HepG2 (cell line): Measurements from ENCODE around the gene WIPF3. TPM values are rescaled to one million over a fixed set of nuclear protein-coding genes. Genes with fewer than 3 reads are reported as not detected.

Experiments used
- ATAC-seq: fragments of 200-7000 bp; cut with Tn5 transposase; 3 replicates; pipeline ENCODE4 v1.9.1; 2020; ENCODE audit warnings: mild to moderate bottlenecking, moderate library complexity
- BruUV-seq: library from RNA; stranded (reverse); fragments of 400-500 nt; replicated peaks from 2 replicates; lab custom pipeline; 2021; lab: Mats Ljungman, UMichigan
- CTCF ChIA-PET: fragments of 300-600 bp; formaldehyde crosslinking; extraction: SDS; loops from one replicate; lab custom pipeline; 2021; ENCODE audit warnings: low total read pairs, inconsistent platforms, low intra/inter-chr PET ratio; lab: Yijun Ruan, JAX
- POLR2A ChIA-PET: fragments of 350-600 bp; sonication (Branson Sonifier 250); formaldehyde crosslinking; loops from one replicate; lab custom pipeline; 2020; ENCODE audit warnings: antibody characterized with exemption, inconsistent platforms; lab: Yijun Ruan, JAX
- DNase-seq: peaks from one replicate; pipeline ENCODE4 v3.0.0-alpha.2; 2015; ENCODE audit warnings: low spot score
- FAIRE-seq: peaks from 3 replicates; lab custom pipeline; 2011; peaks lifted over from hg19 to GRCh38; lab: Jason Lieb, UNC
- H2AFZ ChIP-seq: one replicate; pipeline ENCODE4 v1.6.1; 2011; ENCODE audit warnings: low read length, inconsistent platforms
- H3K27ac ChIP-seq: fragments of 300-600 bp; 3 replicates; pipeline ENCODE4 v1.8.0; 2011; ENCODE audit warnings: mixed run types, mild to moderate bottlenecking, mixed read lengths, low read length, inconsistent platforms; ENCODE audit not compliant: insufficient read depth; ENCODE audit errors: extremely low read length
- H3K27me3 ChIP-seq, 2 experiments: fragments of 200-600 bp in 1 of 2; 2 replicates in 1 of 2; 3 replicates in 1 of 2; pipeline versions ENCODE4 v1.6.0 to v1.8.0; 2011; ENCODE audit warnings: low read length in 2 of 2, mild to moderate bottlenecking in 2 of 2, moderate library complexity in 2 of 2, inconsistent platforms in 1 of 2; ENCODE audit not compliant: insufficient read depth in 2 of 2, control insufficient read depth in 1 of 2
- H3K36me3 ChIP-seq, 2 experiments: fragments of 200-600 bp in 1 of 2; replicated peaks in 1 of 2; 2 replicates in 1 of 2; 3 replicates in 1 of 2; pipeline versions ENCODE4 v1.5.1 to v1.8.0; 2011; ENCODE audit warnings: low read length in 2 of 2, inconsistent platforms in 1 of 2; ENCODE audit not compliant: insufficient read depth in 2 of 2, control insufficient read depth in 1 of 2
- H3K4me1 ChIP-seq: 2 replicates; pipeline ENCODE4 v1.5.1; 2012; ENCODE audit warnings: low read length, inconsistent platforms; ENCODE audit not compliant: insufficient read depth
- H3K4me2 ChIP-seq: 2 replicates; pipeline ENCODE4 v1.6.0; 2011; ENCODE audit warnings: low read depth, low read length, inconsistent platforms
- H3K4me3 ChIP-seq, 3 experiments: fragments of 200-600 bp in 1 of 3; sonication (generic), shearing (Covaris generic) in 1 of 3; replicated peaks in 1 of 3; 2 replicates each; pipeline ENCODE4 v1.5.1; 2011 to 2016; ENCODE audit warnings: low read length in 3 of 3, inconsistent platforms in 2 of 3, low read depth in 2 of 3, mild to moderate bottlenecking in 2 of 3, control low read depth in 1 of 3, mixed read lengths in 1 of 3; ENCODE audit not compliant: insufficient read depth in 1 of 3
- H3K79me2 ChIP-seq: one replicate; pipeline ENCODE4 v1.6.1; 2011; ENCODE audit warnings: low read length, inconsistent platforms; ENCODE audit not compliant: insufficient read depth
- H3K9ac ChIP-seq: 2 replicates; pipeline ENCODE4 v1.6.0; 2011; ENCODE audit warnings: mild to moderate bottlenecking, low read depth, low read length, inconsistent platforms; ENCODE audit not compliant: insufficient read depth
- H3K9me3 ChIP-seq: 2 replicates; pipeline ENCODE4 v1.5.1; 2012; ENCODE audit warnings: mild to moderate bottlenecking, low read length
- H4K20me1 ChIP-seq: 2 replicates; pipeline ENCODE4 v1.6.0; 2011; ENCODE audit warnings: inconsistent platforms, mild to moderate bottlenecking, low read length, moderate library complexity; ENCODE audit not compliant: insufficient read depth
- ATF6 ChIP-seq: sonication (generic); formaldehyde crosslinking; conservative IDR thresholded peaks from 2 replicates; pipeline ENCODE4 v1.4.0; 2020; ENCODE audit warnings: missing genetic modification reagents
- BCL6 ChIP-seq: IDR thresholded peaks from 2 replicates; pipeline ENCODE4 v1.6.1; 2016; ENCODE audit warnings: missing genetic modification reagents, missing compliant biosample characterization
- CEBPZ ChIP-seq: IDR thresholded peaks from 2 replicates; pipeline ENCODE4 v1.6.1; 2012; ENCODE audit warnings: low read length, improper control_type of control experiment
- ERF ChIP-seq: IDR thresholded peaks from 2 replicates; pipeline ENCODE4 v1.6.1; 2018; ENCODE audit warnings: missing biosample characterization, missing genetic modification reagents
- LBX2 ChIP-seq: sonication (generic); formaldehyde crosslinking; IDR thresholded peaks from 2 replicates; pipeline ENCODE4 v1.5.0; 2020; ENCODE audit warnings: missing genetic modification reagents, mild to moderate bottlenecking, borderline replicate concordance
- TP53 ChIP-seq: sonication (generic); formaldehyde crosslinking; conservative IDR thresholded peaks from 2 replicates; pipeline ENCODE4 v1.4.0; 2020; ENCODE audit warnings: missing genetic modification reagents
- ZBTB2 ChIP-seq: sonication (generic); formaldehyde crosslinking; IDR thresholded peaks from 2 replicates; pipeline ENCODE4 v1.8.0; 2022; ENCODE audit warnings: low read depth, missing genetic modification reagents
- ZBTB8A ChIP-seq: sonication (generic); formaldehyde crosslinking; IDR thresholded peaks from 2 replicates; pipeline ENCODE4 v1.4.0; 2020; ENCODE audit warnings: mild to moderate bottlenecking, low read depth, missing genetic modification reagents, borderline replicate concordance
- ZNF501 ChIP-seq: sonication (generic); formaldehyde crosslinking; IDR thresholded peaks from 2 replicates; pipeline ENCODE4 v1.5.1; 2020; ENCODE audit warnings: mild to moderate bottlenecking, moderate library complexity, missing genetic modification reagents
- ZNF510 ChIP-seq: sonication (generic); formaldehyde crosslinking; IDR thresholded peaks from 2 replicates; pipeline ENCODE4 v1.4.0; 2020; ENCODE audit warnings: low read depth, mild to moderate bottlenecking, missing genetic modification reagents
- ZNF530 ChIP-seq: sonication (generic); formaldehyde crosslinking; IDR thresholded peaks from 2 replicates; pipeline ENCODE4 v1.5.0; 2020; ENCODE audit warnings: low read depth, mild to moderate bottlenecking, missing genetic modification reagents
- WGBS: methylation state at CpG from one replicate; pipeline ENCODE4 v1.1.6; 2017; ENCODE audit warnings: low lambda C conversion rate; 5-methylcytosine and 5-hydroxymethylcytosine counted together
- in situ Hi-C: cut with HindIII; loops from 2 replicates; pipeline ENCODE4 v1.10.0; 2017; ENCODE audit warnings: low pct_unique_long_range_greater_than_20kb; ENCODE audit not compliant: extremely low pct_ligation_motif_present
- intact Hi-C: fragments of 100-400 bp; cut with micrococcal nuclease; formaldehyde crosslinking; loops from one replicate; pipeline ENCODE4 v1.10.0; 2022; ENCODE audit not compliant: unreplicated experiment
- polyA plus RNA-seq, 8 experiments: library from polyadenylated mRNA; depleted of rRNA in 3 of 8; stranded (reverse) in 7 of 8; unstranded in 1 of 8; fragments of >200 nt; fragmentation: Illumina TruSeq in 4 of 8; extraction: Trizol in 4 of 8; gene quantifications; 2 replicates each; pipeline versions ENCODE4 v1.2.1 to v1.2.3, GENCODE V29; 2011 to 2016; ENCODE audit warnings: low read depth in 4 of 8, missing spikeins in 1 of 8, mixed read lengths in 1 of 8; ENCODE audit not compliant: insufficient read depth in 1 of 8
- total RNA-seq, 5 experiments: library from RNA; depleted of rRNA; stranded (reverse); fragments of >200 nt; fragmentation: Illumina TruSeq; extraction: Trizol; gene quantifications; 2 replicates each; pipeline ENCODE4 v1.2.3, GENCODE V29; 2016; ENCODE audit warnings: low read depth in 1 of 5

The WIPF3 gene
- total and polyA plus RNA-seq, 2 of the 13 experiments (the other 11 are each of a cell fraction or from before 2014, with no cell fraction given) = 0.03 TPM; not detected in 1

- H2AFZ ChIP-seq = no peak overlapping the region
- ChIA-PET CTCF (no interaction called here), POLR2A (no interaction called here)
- H3K27me3 ChIP-seq = no peaks in the 10 kb centered on the region
- H3K9me3 ChIP-seq = no peaks in the 10 kb centered on the region
- ATAC-seq = no peak
- intact Hi-C loops (no loop called here), in situ Hi-C loops (no loop called here)
- FAIRE-seq = no peak
- TF ChIP-seq ZBTB8A (CRISPR knock-in tag) (no peak), BCL6 (no peak), ERF (CRISPR knock-in tag) (no peak), ZNF501 (CRISPR knock-in tag) (no peak), TP53 (CRISPR knock-in tag) (no peak), ZNF530 (CRISPR knock-in tag) (no peak), ZBTB2 (CRISPR knock-in tag) (no peak)
- DNase-seq = no peak
- no peak overlapping the region for H3K4me2 ChIP-seq
- H4K20me1 ChIP-seq = no peaks in the 10 kb centered on the region
- H3K27ac ChIP-seq = no peak overlapping the region
- WGBS = 95% methylated on average over 2 of the region's 2 CpGs
- no peak overlapping the region for H3K9ac ChIP-seq
- H3K4me3 ChIP-seq = no peak overlapping the region
- BruUV-seq = no TSS peak
- H3K79me2 ChIP-seq = no peaks in the 10 kb centered on the region
- peaks cover 30 to 71% of the 10 kb centered on the region in 2 experiments for H3K36me3 ChIP-seq
- no peaks in the 10 kb centered on the region for H3K4me1 ChIP-seq
Observed at GRCh38 chr7:29935111-29935510, 128.8 kb downstream of the WIPF3 start.

- 97% methylated on average over 3 of the region's 3 CpGs for whole genome bisulfite sequencing
Observed at GRCh38 chr7:29937132-29937531, 130.8 kb downstream of the WIPF3 start.

More at GRCh38 chr7:29937132-29937531, 130.8 kb downstream of the WIPF3 start:
- Histone ChIP-seq H3K4me3 (no peak overlapping the region), H3K4me1 (no peaks in the 10 kb centered on the region), H2AFZ (no peak overlapping the region), H3K9me3 (no peaks in the 10 kb centered on the region), H3K36me3 (peaks cover 29 to 72% of the 10 kb centered on the region in 2 experiments), H3K79me2 (no peaks in the 10 kb centered on the region), H4K20me1 (no peaks in the 10 kb centered on the region), H3K27me3 (no peaks in the 10 kb centered on the region), H3K9ac (no peak overlapping the region), H3K4me2 (no peak overlapping the region), H3K27ac (no peak overlapping the region)
- no peak for ATAC-seq
- TF ChIP-seq ATF6 (CRISPR knock-in tag) (no peak), CEBPZ (no peak), ZNF510 (CRISPR knock-in tag) (no peak), LBX2 (no peak)
- no TSS peak for BruUV-seq
- no peak for DNase-seq
- no peak for FAIRE-seq
- in situ Hi-C loops (no loop called here), intact Hi-C loops (no loop called here)
- ChIA-PET POLR2A (no interaction called here), CTCF (no interaction called here)
